H1 (cell line): ENCODE measurements around the gene KIAA1755. TPM values are rescaled to one million over a fixed set of nuclear protein-coding genes. Genes with fewer than 3 reads are reported as not detected.

Experiments used
- CTBP2 ChIP-seq: IDR thresholded peaks from 2 replicates; pipeline ENCODE4 v1.7.0; 2011; ENCODE audit warnings: borderline replicate concordance, mild to moderate bottlenecking, moderate library complexity, mixed read lengths, low read length; ENCODE audit not compliant: insufficient read depth, insufficient read length
- JUN ChIP-seq: IDR thresholded peaks from 2 replicates; pipeline ENCODE4 v1.6.1; 2011; ENCODE audit warnings: low read depth, mild to moderate bottlenecking, improper control_type of control experiment, low read length
- MAFK ChIP-seq: IDR thresholded peaks from 2 replicates; pipeline ENCODE4 v1.6.1; 2012; ENCODE audit warnings: low read depth, mild to moderate bottlenecking, improper control_type of control experiment, low read length
- SAP30 ChIP-seq: fragments of 300-600 bp; sonication (generic); IDR thresholded peaks from 2 replicates; pipeline ENCODE4 v1.7.1; 2012; ENCODE audit warnings: low read length, moderate library complexity, mild to moderate bottlenecking, inconsistent platforms; ENCODE audit not compliant: insufficient read depth, insufficient replicate concordance
- TBP ChIP-seq: IDR thresholded peaks from 2 replicates; pipeline ENCODE4 v1.6.1; 2011; ENCODE audit warnings: low read depth, low read length, improper control_type of control experiment
- TEAD4 ChIP-seq: IDR thresholded peaks from 2 replicates; pipeline ENCODE4 v1.6.1; 2012; ENCODE audit warnings: low read depth, low read length, inconsistent platforms, mixed read lengths
- polyA plus RNA-seq, 7 experiments: library from polyadenylated mRNA; depleted of rRNA in 3 of 7; stranded (reverse) in 5 of 7; unstranded in 2 of 7; fragments of >200 nt in 5 of 7; fragments of 200-250 nt in 2 of 7; gene quantifications; 1 replicate in 5 of 7; 2 replicates in 1 of 7; 4 replicates in 1 of 7; pipeline versions ENCODE4 v1.2.1 to v1.2.3, GENCODE V29; 2011 to 2013; ENCODE audit warnings: missing spikeins in 2 of 7, mixed read lengths in 2 of 7
- total RNA-seq: library from RNA; stranded (reverse); fragmentation: NEBNext Ultra II Directional; extraction: Animal tissue kit (Norgen Biotek cat#: 25700); gene quantifications from 2 replicates; pipeline ENCODE4 v1.2.1, GENCODE V29; 2021

Gene KIAA1755
- total and polyA plus RNA-seq, 2 of the 8 experiments (the other 6 are each of a cell fraction or from before 2014, with no cell fraction given): 0.23 TPM; not detected in 1

DNA sequence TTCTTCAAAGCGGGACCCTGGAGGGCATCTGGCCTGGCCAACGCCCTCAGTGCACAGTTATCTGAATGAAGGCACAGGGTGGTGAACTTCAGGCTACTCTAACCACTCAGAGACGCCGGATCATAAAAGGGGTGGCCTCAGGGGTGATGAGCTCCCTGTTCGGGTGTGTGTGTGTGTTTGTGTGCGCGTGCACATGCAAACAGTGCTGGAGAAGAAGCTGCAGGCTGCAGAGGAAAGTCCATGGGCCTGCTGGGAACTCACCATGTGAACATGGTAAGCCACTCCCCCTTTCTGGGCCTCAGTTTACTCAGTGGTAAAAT is 42.0 kb downstream of the KIAA1755 start (continued):
- TF ChIP-seq CTBP2 (no peak), JUN (no peak), TEAD4 (no peak), TBP (no peak), MAFK (no peak), SAP30 (no peak)
